Loucy (cell line): ENCODE data around the gene EVA1B.

ENCODE experiments used
- H2AFZ ChIP-seq: fragments of 200-600 bp; sonication (generic); 2 replicates; pipeline ENCODE4 v1.6.0; 2016; ENCODE audit warnings: antibody characterized with exemption, mild to moderate bottlenecking, low read length, moderate library complexity
- H3F3A ChIP-seq: fragments of 200-600 bp; 2 replicates; pipeline ENCODE4 v1.6.0; 2016; ENCODE audit warnings: antibody characterized with exemption, low read depth, mild to moderate bottlenecking
- H3K27me3 ChIP-seq: fragments of 200-600 bp; sonication (generic); 2 replicates; pipeline ENCODE4 v1.6.1; 2014; ENCODE audit warnings: low read length, mild to moderate bottlenecking; ENCODE audit not compliant: insufficient read depth, poor library complexity, severe bottlenecking
- H3K36me3 ChIP-seq: fragments of 200-600 bp; sonication (generic); 2 replicates; pipeline ENCODE4 v1.6.1; 2016; ENCODE audit warnings: low read length; ENCODE audit not compliant: insufficient read depth
- H3K4me1 ChIP-seq: fragments of 200-600 bp; sonication (generic); 2 replicates; pipeline ENCODE4 v1.5.1; 2014; ENCODE audit warnings: low read length, mild to moderate bottlenecking; ENCODE audit not compliant: insufficient read depth, poor library complexity, severe bottlenecking
- H3K4me2 ChIP-seq: fragments of 200-600 bp; sonication (generic); 2 replicates; pipeline ENCODE4 v1.6.0; 2014; ENCODE audit warnings: antibody characterized with exemption, low read length, low read depth, mild to moderate bottlenecking; ENCODE audit not compliant: poor library complexity, severe bottlenecking
- H3K4me3 ChIP-seq: fragments of 200-600 bp; sonication (generic); 2 replicates; pipeline ENCODE4 v1.5.1; 2014; ENCODE audit warnings: low read length, mild to moderate bottlenecking, mixed read lengths; ENCODE audit not compliant: poor library complexity, severe bottlenecking
- H3K79me2 ChIP-seq: fragments of 200-600 bp; sonication (generic); 2 replicates; pipeline ENCODE4 v1.6.1; 2014; ENCODE audit warnings: low read length; ENCODE audit not compliant: insufficient read depth
- H3K9ac ChIP-seq: fragments of 200-600 bp; sonication (generic); 2 replicates; pipeline ENCODE4 v1.6.0; 2014; ENCODE audit warnings: mild to moderate bottlenecking, low read depth, low read length, moderate library complexity; ENCODE audit not compliant: poor library complexity, severe bottlenecking
- H3K9me2 ChIP-seq: fragments of 200-600 bp; sonication (generic); replicated peaks from 2 replicates; pipeline ENCODE4 v1.6.1; 2016; ENCODE audit warnings: low read depth, low read length, mixed read lengths
- H3K9me3 ChIP-seq: fragments of 200-600 bp; sonication (generic); 2 replicates; pipeline ENCODE4 v1.6.1; 2014; ENCODE audit warnings: mild to moderate bottlenecking, antibody characterized with exemption, low read length, low read depth; ENCODE audit not compliant: insufficient read depth
- H4K20me1 ChIP-seq: fragments of 200-600 bp; sonication (generic); 2 replicates; pipeline ENCODE4 v1.6.0; 2014; ENCODE audit warnings: antibody characterized with exemption, low read length, mild to moderate bottlenecking; ENCODE audit not compliant: insufficient read depth, poor library complexity, severe bottlenecking
- EZH2phosphoT487 ChIP-seq: fragments of 200-600 bp; IDR thresholded peaks from 2 replicates; pipeline ENCODE4 v1.6.1; 2018; ENCODE audit warnings: antibody characterized with exemption, mild to moderate bottlenecking, moderate library complexity, borderline replicate concordance
- TF ChIP-seq, protein P1 (sequence below): fragments of 200-600 bp; sonication (generic); conservative IDR thresholded peaks from 2 replicates; pipeline ENCODE4 v1.5.1; 2014; ENCODE audit warnings: mild to moderate bottlenecking, antibody characterized with exemption, low read length

EVA1B gene, protein sequence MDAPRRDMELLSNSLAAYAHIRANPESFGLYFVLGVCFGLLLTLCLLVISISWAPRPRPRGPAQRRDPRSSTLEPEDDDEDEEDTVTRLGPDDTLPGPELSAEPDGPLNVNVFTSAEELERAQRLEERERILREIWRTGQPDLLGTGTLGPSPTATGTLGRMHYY

DNA sequence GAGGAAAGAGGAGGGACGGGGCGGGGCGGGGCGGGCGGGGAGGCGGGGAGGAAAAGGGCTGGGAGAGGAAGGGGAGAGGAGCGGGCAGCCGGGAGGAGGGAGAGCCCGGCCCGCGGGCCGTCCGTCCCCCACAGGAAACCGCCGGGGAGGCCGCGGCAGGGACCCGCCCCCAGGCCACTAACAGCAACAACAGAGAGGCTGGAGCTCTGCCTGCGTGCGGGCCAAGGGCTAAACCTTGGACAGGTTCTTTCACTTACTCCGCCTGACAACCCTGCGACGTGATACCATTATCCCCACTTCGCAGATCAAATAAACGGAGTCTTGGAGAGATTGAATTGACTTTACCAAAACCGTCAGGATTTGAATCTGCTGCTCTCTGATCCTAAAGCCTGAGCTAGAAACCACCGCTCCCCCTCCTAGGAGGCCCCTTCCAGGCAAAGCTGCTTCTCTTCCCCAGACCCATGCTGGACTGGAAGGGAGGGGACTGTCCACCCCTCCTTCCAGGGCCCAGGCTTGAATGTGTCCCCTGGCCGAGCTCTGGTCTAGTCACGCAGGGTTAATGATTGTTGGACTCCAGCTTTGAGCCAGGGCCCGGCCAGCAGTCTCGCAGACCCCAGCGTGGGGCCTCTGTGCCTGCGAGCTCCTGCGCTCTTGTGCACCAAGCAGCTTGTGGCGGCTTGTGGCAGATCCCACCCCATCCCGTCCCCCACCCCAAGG lies at the start of gene EVA1B:
TSS of gene EVA1B (minus strand) at position 10 of the 717 bp plus-strand sequence. CDS start 608 bp downstream, outside the sequence.
- no peaks in the 10 kb centered on the region for H3K79me2 ChIP-seq
- peak within 1 kb of the TSS; percentile 85 for H3K4me3 ChIP-seq
- H3F3A ChIP-seq: no peaks in the 10 kb centered on the region
- no peaks in the 10 kb centered on the region for H3K9me3 ChIP-seq
- H2AFZ ChIP-seq: peak within 1 kb of the TSS; percentile 74
- no peaks in the 10 kb centered on the region for H3K27me3 ChIP-seq
- peaks cover 30% of the 10 kb centered on the region for H3K4me1 ChIP-seq
- no peaks in the 10 kb centered on the region for H3K36me3 ChIP-seq
- H3K9ac ChIP-seq: peak within 1 kb of the TSS; percentile 72
- H3K4me2 ChIP-seq: peak within 1 kb of the TSS; percentile 96
- TF ChIP-seq, protein P1, sequence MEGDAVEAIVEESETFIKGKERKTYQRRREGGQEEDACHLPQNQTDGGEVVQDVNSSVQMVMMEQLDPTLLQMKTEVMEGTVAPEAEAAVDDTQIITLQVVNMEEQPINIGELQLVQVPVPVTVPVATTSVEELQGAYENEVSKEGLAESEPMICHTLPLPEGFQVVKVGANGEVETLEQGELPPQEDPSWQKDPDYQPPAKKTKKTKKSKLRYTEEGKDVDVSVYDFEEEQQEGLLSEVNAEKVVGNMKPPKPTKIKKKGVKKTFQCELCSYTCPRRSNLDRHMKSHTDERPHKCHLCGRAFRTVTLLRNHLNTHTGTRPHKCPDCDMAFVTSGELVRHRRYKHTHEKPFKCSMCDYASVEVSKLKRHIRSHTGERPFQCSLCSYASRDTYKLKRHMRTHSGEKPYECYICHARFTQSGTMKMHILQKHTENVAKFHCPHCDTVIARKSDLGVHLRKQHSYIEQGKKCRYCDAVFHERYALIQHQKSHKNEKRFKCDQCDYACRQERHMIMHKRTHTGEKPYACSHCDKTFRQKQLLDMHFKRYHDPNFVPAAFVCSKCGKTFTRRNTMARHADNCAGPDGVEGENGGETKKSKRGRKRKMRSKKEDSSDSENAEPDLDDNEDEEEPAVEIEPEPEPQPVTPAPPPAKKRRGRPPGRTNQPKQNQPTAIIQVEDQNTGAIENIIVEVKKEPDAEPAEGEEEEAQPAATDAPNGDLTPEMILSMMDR: no peak
- no peak for TF ChIP-seq EZH2phosphoT487
- H4K20me1 ChIP-seq: no peaks in the 10 kb centered on the region
- H3K9me2 ChIP-seq: no peaks in the 10 kb centered on the region

DNA sequence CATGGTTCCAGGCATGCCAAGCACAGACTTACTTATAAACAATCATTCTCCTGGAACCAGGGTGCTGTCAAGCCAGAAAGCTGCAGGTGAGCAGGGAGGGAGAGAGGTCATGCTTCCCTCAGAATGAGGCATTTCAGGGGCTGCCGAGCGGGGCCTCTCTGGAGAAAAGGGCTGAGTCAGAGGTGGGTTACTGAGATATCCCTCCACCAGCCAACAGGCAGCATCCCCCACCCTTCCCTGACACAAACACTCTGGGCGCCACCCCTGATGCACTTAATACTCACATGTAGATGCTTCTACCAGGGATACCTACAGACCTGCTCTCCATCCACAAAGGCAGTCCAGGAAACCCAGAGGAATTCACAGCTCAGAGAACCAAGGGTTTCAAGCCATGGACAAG lies 49.2 kb upstream of the EVA1B start:
- Histone ChIP-seq H3K4me3 (no peak overlapping the region), H3K9ac (peak overlapping the region; percentile 83), H3K9me3 (no peaks in the 10 kb centered on the region), H3K79me2 (peaks cover 67% of the 10 kb centered on the region), H3K27me3 (no peaks in the 10 kb centered on the region), H4K20me1 (no peaks in the 10 kb centered on the region), H3F3A (no peaks in the 10 kb centered on the region), H3K36me3 (no peaks in the 10 kb centered on the region), H3K4me2 (peak overlapping the region; percentile 96), H3K4me1 (peaks cover 43% of the 10 kb centered on the region), H2AFZ (no peak overlapping the region), H3K9me2 (no peaks in the 10 kb centered on the region)
- no peak for TF ChIP-seq EZH2phosphoT487
- TF ChIP-seq, protein P1: no peak

DNA sequence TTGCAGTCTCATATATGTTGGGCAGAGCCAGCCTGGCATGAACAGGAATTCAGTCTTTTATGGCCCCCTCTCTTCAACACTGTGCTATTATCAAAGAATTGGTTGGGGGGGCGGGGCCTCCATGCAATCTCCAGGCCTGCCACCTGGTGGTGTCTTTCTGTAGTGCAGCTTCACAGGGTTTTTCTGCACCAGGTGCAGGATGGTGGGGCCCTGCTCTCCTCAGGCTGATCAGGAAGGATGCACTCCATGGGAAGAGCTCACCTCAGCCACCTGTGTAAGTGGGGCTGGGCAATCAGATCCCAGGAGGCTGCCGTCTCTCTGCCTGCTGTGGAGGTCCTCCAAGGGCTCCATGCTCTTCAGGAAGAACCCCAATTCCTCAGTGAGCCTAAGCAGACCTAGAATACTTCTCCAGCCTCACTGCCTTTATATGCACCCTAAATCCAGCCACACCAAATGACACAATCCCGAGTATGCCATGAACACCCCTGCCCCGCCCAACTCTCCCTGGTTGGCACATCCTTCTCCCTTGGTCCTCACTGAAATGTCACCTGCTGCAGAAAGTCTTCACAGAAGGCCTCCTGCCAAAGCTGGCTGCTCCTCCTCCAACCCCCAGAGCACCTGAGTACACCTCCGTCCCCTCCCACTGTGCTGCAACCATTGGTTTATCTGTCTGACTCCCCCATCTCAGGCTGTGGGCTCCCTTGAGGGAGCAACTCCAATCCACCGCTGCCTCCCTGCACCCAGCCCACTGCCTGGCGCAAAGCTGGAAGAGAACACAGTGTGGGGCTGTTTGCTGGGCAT lies 45.8 kb upstream of the EVA1B start:
- peaks cover 32% of the 10 kb centered on the region for H3K4me1 ChIP-seq
- no peaks in the 10 kb centered on the region for H3K9me3 ChIP-seq
- no peaks in the 10 kb centered on the region for H3F3A ChIP-seq
- TF ChIP-seq, protein P1: peak; percentile 86
- no peak for TF ChIP-seq EZH2phosphoT487
- H3K4me3 ChIP-seq: no peak overlapping the region
- no peaks in the 10 kb centered on the region for H3K27me3 ChIP-seq
- H3K36me3 ChIP-seq: no peaks in the 10 kb centered on the region
- H2AFZ ChIP-seq: no peak overlapping the region
- no peaks in the 10 kb centered on the region for H3K9me2 ChIP-seq
- peaks cover 48% of the 10 kb centered on the region for H3K79me2 ChIP-seq
- H3K4me2 ChIP-seq: no peak overlapping the region
- no peaks in the 10 kb centered on the region for H4K20me1 ChIP-seq
- no peak overlapping the region for H3K9ac ChIP-seq
